ENCODE measurements around the gene LGALS1. TPM values are rescaled to one million over a fixed set of nuclear protein-coding genes. Genes with fewer than 3 reads are reported as not detected.

The LGALS1 gene
- total RNA-seq, 1 experiment from 2014 or later: 32.8 TPM

- H4K91ac ChIP-seq (ENCODE audit: insufficient read length, low read depth, low read length): no peak overlapping the region
- H3K27me3 Mint-ChIP-seq (ENCODE audit: low read depth): no peaks in the 10 kb centered on the region
- H3K27ac ChIP-seq (ENCODE audit: insufficient read length, low read depth, low read length): no peak overlapping the region
- H4K20me1 ChIP-seq (ENCODE audit: control insufficient read depth, insufficient read depth, insufficient read length): no peaks in the 10 kb centered on the region
- peak overlapping the region; percentile 95 for H3K4me2 ChIP-seq (ENCODE audit: insufficient read depth, insufficient read length, low read length)
- no peak overlapping the region for H4K8ac ChIP-seq (replicated peaks; ENCODE audit: insufficient read length, low read depth, low read length)
- no peak overlapping the region for H3K27ac Mint-ChIP-seq
- H3K4me1 ChIP-seq (ENCODE audit: insufficient read depth, low read length): peaks cover 2% of the 10 kb centered on the region; the same call in 1 of the 2 replicates
- H2BK15ac ChIP-seq (ENCODE audit: low read depth, low read length): no peak overlapping the region
- peaks cover 2 to 17% (median 14%) of the 10 kb centered on the region in 3 experiments; a peak in 6 of 7 replicates for H3K36me3 Mint-ChIP-seq (ENCODE audit: insufficient read depth in 1 of 3, low read depth in 3 of 3)
- H3K56ac ChIP-seq (ENCODE audit: insufficient read length, low read depth, low read length): no peak overlapping the region
- H2BK12ac ChIP-seq (ENCODE audit: insufficient read length, low read depth, low read length): no peak overlapping the region
- no peak overlapping the region for H2BK120ac ChIP-seq (ENCODE audit: low read depth, low read length, poor library complexity, severe bottlenecking)
- no peak overlapping the region for H3K18ac ChIP-seq (ENCODE audit: insufficient read length, low read depth, low read length)
- H3K79me2 ChIP-seq (ENCODE audit: insufficient read depth, low read length): peaks cover 27% of the 10 kb centered on the region; the same call in 1 of the 2 replicates
- no peak for DNase-seq
- peaks cover 15% of the 10 kb centered on the region for H3K79me1 ChIP-seq (ENCODE audit: insufficient read depth, low read depth, low read length, poor library complexity, severe bottlenecking)
- peaks cover 7% of the 10 kb centered on the region for H3K23me2 ChIP-seq (ENCODE audit: insufficient read length, low read depth, low read length, poor library complexity, severe bottlenecking)
- peak overlapping the region; percentile 42 for H3K9ac ChIP-seq (ENCODE audit: extremely low read depth, insufficient read length, low read length)
- no CpG with 5 or more reads among the region's 14 CpGs for WGBS (ENCODE audit: extremely low coverage, insufficient read length, low lambda C conversion rate)
- no peak overlapping the region for H4K5ac ChIP-seq (ENCODE audit: insufficient read length, low read depth, low read length)
- no peak overlapping the region for H2AFZ ChIP-seq (ENCODE audit: low read length)
- peak overlapping the region; percentile 88 to 91 for H3K4me3 Mint-ChIP-seq
- no peak for TF ChIP-seq CTCF (conservative IDR thresholded peaks at IDR 0.05)
- no peak overlapping the region for H3K4ac ChIP-seq (ENCODE audit: low read depth, low read length)
- H3K14ac ChIP-seq (ENCODE audit: insufficient read depth, low read length): no peak overlapping the region
- no peaks in the 10 kb centered on the region; a peak in 1 of 5 replicates for H3K9me3 Mint-ChIP-seq
- no peak overlapping the region for H2BK20ac ChIP-seq (ENCODE audit: low read depth, low read length, poor library complexity, severe bottlenecking)
- H3K23ac ChIP-seq (ENCODE audit: insufficient read length, low read depth, low read length): no peak overlapping the region
- H2BK5ac ChIP-seq (ENCODE audit: insufficient read length, low read length): no peak overlapping the region
- H3K4me1 Mint-ChIP-seq: peaks cover 22 to 23% of the 10 kb centered on the region in 2 experiments
- no peaks in the 10 kb centered on the region for H3K9me3 ChIP-seq (ENCODE audit: control insufficient read depth, low read depth, low read length)
- H3T11ph ChIP-seq (ENCODE audit: low read length): no peak overlapping the region
- H2AK5ac ChIP-seq (ENCODE audit: insufficient read length, low read length): no peak overlapping the region
- H3K27me3 ChIP-seq (ENCODE audit: insufficient read depth, low read length): no peaks in the 10 kb centered on the region
Observed at GRCh38 chr22:37659897-37660708, 15.3 kb upstream of the LGALS1 start.
